Calu3 (cell line): ENCODE measurements around the gene ZBTB16. TPM values are rescaled to one million over a fixed set of nuclear protein-coding genes. Genes with fewer than 3 reads are reported as not detected.

ENCODE experiments used
- BruUV-seq: library from RNA; stranded (reverse); fragments of 400-500 nt; replicated peaks from 2 replicates; lab custom pipeline; 2021; lab: Mats Ljungman, UMichigan
- CTCF ChIA-PET: fragments of 300-600 bp; sonication (Branson Sonifier 250); formaldehyde crosslinking; loops from one replicate; lab custom pipeline; 2022; ENCODE audit warnings: antibody characterized with exemption; lab: Charles Lee
- DNase-seq: peaks from one replicate; pipeline ENCODE4 v3.0.0; 2022
- H3K27ac Mint-ChIP-seq: one replicate; pipeline ENCODE4 v1.8.0; 2022; ENCODE audit warnings: mixed read lengths; ENCODE audit not compliant: unreplicated experiment
- H3K27me3 Mint-ChIP-seq: one replicate; pipeline ENCODE4 v1.8.0; 2022; ENCODE audit warnings: mixed read lengths; ENCODE audit not compliant: unreplicated experiment
- H3K36me3 Mint-ChIP-seq: one replicate; pipeline ENCODE4 v1.8.0; 2022; ENCODE audit warnings: mild to moderate bottlenecking, moderate library complexity, mixed read lengths; ENCODE audit not compliant: insufficient read depth, unreplicated experiment
- H3K4me1 Mint-ChIP-seq: one replicate; pipeline ENCODE4 v1.8.0; 2022; ENCODE audit warnings: mild to moderate bottlenecking, low read depth, mixed read lengths; ENCODE audit not compliant: unreplicated experiment
- H3K4me3 Mint-ChIP-seq: one replicate; pipeline ENCODE4 v1.8.0; 2022; ENCODE audit warnings: mild to moderate bottlenecking, low read depth, moderate library complexity, mixed read lengths; ENCODE audit not compliant: unreplicated experiment
- H3K9me3 Mint-ChIP-seq: one replicate; pipeline ENCODE4 v1.8.0; 2022; ENCODE audit warnings: low read depth, mixed read lengths; ENCODE audit not compliant: unreplicated experiment
- intact Hi-C: fragments of 100-400 bp; cut with micrococcal nuclease; formaldehyde crosslinking; loops from one replicate; pipeline ENCODE4 v1.10.0; 2022; ENCODE audit not compliant: unreplicated experiment
- total RNA-seq: library from RNA; stranded (reverse); gene quantifications from 2 replicates; pipeline ENCODE4 v1.2.3, GENCODE V29; 2022
- TF ChIP-seq, protein P1 (sequence below): fragments of 200-600 bp; IDR thresholded peaks from one replicate; pipeline ENCODE4 v1.8.0; 2022; ENCODE audit warnings: antibody characterized with exemption; ENCODE audit not compliant: unreplicated experiment

The ZBTB16 gene
- total RNA-seq, 1 experiment from 2014 or later: not detected

GRCh38 chr11:114262681-114263512 lies 203.4 kb downstream of the ZBTB16 start:
- no TSS peak for BruUV-seq
- no peaks in the 10 kb centered on the region for H3K9me3 Mint-ChIP-seq
- no peak overlapping the region for H3K4me3 Mint-ChIP-seq
- CTCF ChIA-PET: interaction anchor here (0.7 to 5.5 kb wide), 6 partner anchors 65 to 457 kb away, joined by 3 to 35 read pairs (median 5); no protein-coding TSS in a partner anchor
- intact Hi-C loops: loop anchor here (1.0 to 5.0 kb wide), 4 partner anchors 81 to 456 kb away; no protein-coding TSS in a partner anchor
- H3K27me3 Mint-ChIP-seq: peaks cover 29% of the 10 kb centered on the region
- TF ChIP-seq, protein P1, sequence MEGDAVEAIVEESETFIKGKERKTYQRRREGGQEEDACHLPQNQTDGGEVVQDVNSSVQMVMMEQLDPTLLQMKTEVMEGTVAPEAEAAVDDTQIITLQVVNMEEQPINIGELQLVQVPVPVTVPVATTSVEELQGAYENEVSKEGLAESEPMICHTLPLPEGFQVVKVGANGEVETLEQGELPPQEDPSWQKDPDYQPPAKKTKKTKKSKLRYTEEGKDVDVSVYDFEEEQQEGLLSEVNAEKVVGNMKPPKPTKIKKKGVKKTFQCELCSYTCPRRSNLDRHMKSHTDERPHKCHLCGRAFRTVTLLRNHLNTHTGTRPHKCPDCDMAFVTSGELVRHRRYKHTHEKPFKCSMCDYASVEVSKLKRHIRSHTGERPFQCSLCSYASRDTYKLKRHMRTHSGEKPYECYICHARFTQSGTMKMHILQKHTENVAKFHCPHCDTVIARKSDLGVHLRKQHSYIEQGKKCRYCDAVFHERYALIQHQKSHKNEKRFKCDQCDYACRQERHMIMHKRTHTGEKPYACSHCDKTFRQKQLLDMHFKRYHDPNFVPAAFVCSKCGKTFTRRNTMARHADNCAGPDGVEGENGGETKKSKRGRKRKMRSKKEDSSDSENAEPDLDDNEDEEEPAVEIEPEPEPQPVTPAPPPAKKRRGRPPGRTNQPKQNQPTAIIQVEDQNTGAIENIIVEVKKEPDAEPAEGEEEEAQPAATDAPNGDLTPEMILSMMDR: peak; percentile 45
- H3K4me1 Mint-ChIP-seq: no peaks in the 10 kb centered on the region
- no peaks in the 10 kb centered on the region for H3K36me3 Mint-ChIP-seq
- peak; percentile 36 for DNase-seq
- no peak overlapping the region for H3K27ac Mint-ChIP-seq

DNA sequence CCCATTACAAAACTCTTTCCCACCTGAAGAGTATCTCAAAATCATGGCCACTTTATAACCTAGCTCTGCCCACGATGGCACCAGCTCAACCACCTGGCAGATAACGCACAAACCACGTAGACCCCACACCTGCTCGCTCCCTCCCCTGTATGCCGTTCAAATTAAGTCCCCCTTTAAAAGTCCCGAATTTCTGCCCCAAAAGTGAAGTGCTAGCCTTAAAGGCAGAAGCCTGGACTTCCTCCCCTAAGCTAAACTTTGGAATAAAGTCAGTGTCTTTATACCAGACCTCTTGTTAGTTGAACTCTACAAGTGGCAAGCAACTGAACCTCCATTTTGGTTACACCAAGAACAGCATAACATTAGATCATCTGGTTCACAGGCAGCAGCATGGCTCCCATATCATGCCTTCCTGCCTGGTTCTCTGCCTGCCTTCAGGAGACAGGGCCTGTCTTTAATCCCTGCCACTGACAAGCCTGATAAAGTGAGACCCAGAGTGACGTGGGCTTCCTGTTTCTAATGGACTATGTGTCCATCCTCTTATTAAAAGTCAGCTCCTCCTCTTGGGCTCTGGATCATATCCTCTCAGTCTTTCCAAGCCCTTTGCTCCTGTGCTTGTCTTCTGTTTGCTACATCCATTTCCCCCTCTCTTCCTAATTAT lies 204.1 kb downstream of the ZBTB16 start:
- H3K27ac Mint-ChIP-seq: no peak overlapping the region
- H3K27me3 Mint-ChIP-seq: peaks cover 22% of the 10 kb centered on the region
- H3K4me3 Mint-ChIP-seq: no peak overlapping the region
- TF ChIP-seq, protein P1: no peak
- intact Hi-C loops: loop anchor here (2.0 to 5.0 kb wide), 3 partner anchors 81 to 457 kb away; no protein-coding TSS in a partner anchor
- no TSS peak for BruUV-seq
- no peaks in the 10 kb centered on the region for H3K36me3 Mint-ChIP-seq
- CTCF ChIA-PET: interaction anchor here (0.7 to 5.5 kb wide), 5 partner anchors 66 to 458 kb away, joined by 3 to 35 read pairs (median 5); no protein-coding TSS in a partner anchor
- no peak for DNase-seq
- H3K9me3 Mint-ChIP-seq: no peaks in the 10 kb centered on the region
- H3K4me1 Mint-ChIP-seq: no peaks in the 10 kb centered on the region

DNA sequence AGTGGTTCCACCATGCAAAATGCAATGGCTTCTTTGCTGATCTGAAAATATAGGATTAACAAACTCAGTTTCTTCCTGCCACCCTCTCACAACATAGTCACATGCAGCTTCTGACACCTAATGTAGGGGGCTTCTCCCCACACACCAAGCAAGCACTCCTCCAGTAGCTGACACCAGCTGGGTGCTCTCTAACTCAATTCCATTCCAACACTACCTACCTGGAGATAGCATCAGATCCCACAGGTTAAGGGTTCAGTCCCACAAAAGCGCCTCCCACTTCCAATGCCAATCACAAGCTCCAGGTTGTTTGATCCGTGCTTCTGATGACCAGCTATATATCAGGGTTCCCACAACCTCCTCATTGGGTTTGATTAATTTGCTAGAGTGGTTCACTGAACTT lies 204.9 kb downstream of the ZBTB16 start:
- Mint-ChIP-seq H3K9me3 (no peaks in the 10 kb centered on the region), H3K4me1 (no peaks in the 10 kb centered on the region), H3K36me3 (no peaks in the 10 kb centered on the region), H3K4me3 (no peak overlapping the region), H3K27me3 (peaks cover 14% of the 10 kb centered on the region), H3K27ac (no peak overlapping the region)
- intact Hi-C loops: loop anchor here (5.0 kb wide), 1 partner anchor 82 kb away; no protein-coding TSS in a partner anchor
- no peak for DNase-seq
- TF ChIP-seq, protein P1: no peak
- CTCF ChIA-PET: no interaction called here
- no TSS peak for BruUV-seq

DNA sequence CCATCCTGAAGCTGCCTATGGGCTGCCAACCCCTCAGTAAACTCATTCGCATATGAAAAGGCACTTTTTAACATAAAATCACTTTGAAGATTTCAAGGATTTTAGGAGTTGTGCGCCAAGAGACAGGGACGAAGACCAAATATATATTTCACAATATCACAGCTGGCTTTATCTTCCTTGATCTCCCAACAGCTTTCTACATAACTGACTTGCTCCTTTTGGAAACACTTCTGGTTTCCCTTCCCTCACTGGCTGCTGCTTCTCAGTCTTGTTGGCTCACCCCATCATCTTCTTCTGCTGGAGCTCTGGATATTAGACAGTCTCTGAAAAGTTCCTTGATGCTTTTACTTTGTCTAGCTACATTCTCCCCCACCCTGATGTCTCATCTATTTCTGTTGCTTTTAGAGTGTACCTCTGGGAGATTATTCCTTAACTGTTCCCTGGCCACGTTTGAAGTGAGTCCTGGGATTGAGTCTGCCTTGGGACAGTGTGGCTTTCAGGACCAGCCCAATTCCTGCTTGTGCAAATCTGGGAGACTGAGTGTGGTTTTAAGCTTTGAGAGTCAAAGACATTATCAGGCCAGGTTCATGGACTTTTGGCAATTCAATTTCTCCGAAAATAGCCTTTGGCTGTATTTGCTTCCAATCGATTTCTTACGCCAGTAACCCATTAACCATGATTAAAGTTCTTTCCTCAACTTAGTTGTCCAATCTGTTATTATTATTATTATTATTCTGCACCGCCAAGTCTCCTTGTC lies 205.8 kb downstream of the ZBTB16 start:
- no peaks in the 10 kb centered on the region for H3K36me3 Mint-ChIP-seq
- BruUV-seq: no TSS peak
- DNase-seq: no peak
- intact Hi-C loops: no loop called here
- CTCF ChIA-PET: no interaction called here
- H3K4me3 Mint-ChIP-seq: no peak overlapping the region
- H3K27ac Mint-ChIP-seq: no peak overlapping the region
- no peaks in the 10 kb centered on the region for H3K9me3 Mint-ChIP-seq
- peaks cover 5% of the 10 kb centered on the region for H3K27me3 Mint-ChIP-seq
- TF ChIP-seq, protein P1: no peak
- H3K4me1 Mint-ChIP-seq: no peaks in the 10 kb centered on the region
